NCI-H128 (cell line): Measurements from ENCODE around the gene ADAMTS3.

Experiments
- DNase-seq: peaks from one replicate; lab custom pipeline; 2025; ENCODE audit not compliant: unreplicated experiment; lab: John Stamatoyannopoulos, UW

Gene ADAMTS3

GRCh38 chr4:72351521-72351920, 217.5 kb downstream of the ADAMTS3 start:
- no peak for DNase-seq

GRCh38 chr4:72348701-72349100, 220.3 kb downstream of the ADAMTS3 start:
- DNase-seq = no peak

GRCh38 chr4:72344418-72344817, 224.6 kb downstream of the ADAMTS3 start:
- DNase-seq = no peak

GRCh38 chr4:72341432-72341820, 227.6 kb downstream of the ADAMTS3 start:
- DNase-seq = no peak

GRCh38 chr4:72340803-72341431, 228.1 kb downstream of the ADAMTS3 start:
- DNase-seq = no peak

GRCh38 chr4:72338060-72338459, 231.0 kb downstream of the ADAMTS3 start:
- no peak for DNase-seq

GRCh38 chr4:72330381-72330780, 238.6 kb downstream of the ADAMTS3 start:
- no peak for DNase-seq

- no peak for DNase-seq
These were observed 242.1 kb downstream of the ADAMTS3 start for GRCh38 chr4:72326692-72327632.

GRCh38 chr4:72325215-72325614, 243.8 kb downstream of the ADAMTS3 start:
- no peak for DNase-seq

GRCh38 chr4:72323227-72323626, 245.8 kb downstream of the ADAMTS3 start:
- DNase-seq = no peak

GRCh38 chr4:72320223-72320948, 248.6 kb downstream of the ADAMTS3 start:
- DNase-seq = no peak

GRCh38 chr4:72319601-72320021, 249.4 kb downstream of the ADAMTS3 start:
- DNase-seq = no peak

- DNase-seq = no peak
These were observed 250.4 kb downstream of the ADAMTS3 start for GRCh38 chr4:72318421-72319170.

GRCh38 chr4:72314869-72315268, 254.2 kb downstream of the ADAMTS3 start:
- DNase-seq = no peak

GRCh38 chr4:72313121-72313520, 255.9 kb downstream of the ADAMTS3 start:
- DNase-seq = no peak

- no peak for DNase-seq
These were observed 256.9 kb downstream of the ADAMTS3 start for GRCh38 chr4:72312032-72312650.

- no peak for DNase-seq
These were observed 257.7 kb downstream of the ADAMTS3 start for GRCh38 chr4:72311291-72311690.

- no peak for DNase-seq
These were observed 263.4 kb downstream of the ADAMTS3 start for GRCh38 chr4:72305620-72306019.

- DNase-seq = no peak
These were observed 263.9 kb downstream of the ADAMTS3 start for GRCh38 chr4:72305080-72305479.

GRCh38 chr4:72302981-72303704, 265.9 kb downstream of the ADAMTS3 start:
- no peak for DNase-seq
